Fibroblast of skin of back (primary cell): ENCODE data around the gene MRM2.
A peak's percentile ranks its signal among the peaks of the same experiment; 100 is the strongest.

Source experiments
- DNase-seq: peaks from one replicate; pipeline ENCODE4 v3.0.0-alpha.2; 2013

MRM2 gene

DNA sequence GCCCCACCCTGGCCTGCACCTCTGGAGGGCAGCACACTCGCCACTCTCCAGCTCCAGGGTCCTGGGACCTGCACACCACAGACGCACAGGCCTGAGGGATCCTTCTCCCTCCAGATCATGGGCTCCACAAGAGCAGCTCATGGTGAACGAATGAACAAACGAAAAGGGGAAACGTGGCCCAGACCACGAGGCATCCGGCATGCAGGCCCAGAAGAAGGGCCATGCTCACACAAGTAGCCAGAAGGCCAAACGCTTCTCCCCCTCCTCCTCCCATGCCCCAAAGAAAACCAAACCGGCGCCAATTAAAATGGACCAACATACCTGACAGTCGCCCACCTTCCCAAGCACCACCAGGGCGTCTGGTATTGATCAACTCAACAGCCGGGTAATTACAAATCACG, 39.6 kb downstream of the MRM2 start:
- DNase-seq: no peak

DNA sequence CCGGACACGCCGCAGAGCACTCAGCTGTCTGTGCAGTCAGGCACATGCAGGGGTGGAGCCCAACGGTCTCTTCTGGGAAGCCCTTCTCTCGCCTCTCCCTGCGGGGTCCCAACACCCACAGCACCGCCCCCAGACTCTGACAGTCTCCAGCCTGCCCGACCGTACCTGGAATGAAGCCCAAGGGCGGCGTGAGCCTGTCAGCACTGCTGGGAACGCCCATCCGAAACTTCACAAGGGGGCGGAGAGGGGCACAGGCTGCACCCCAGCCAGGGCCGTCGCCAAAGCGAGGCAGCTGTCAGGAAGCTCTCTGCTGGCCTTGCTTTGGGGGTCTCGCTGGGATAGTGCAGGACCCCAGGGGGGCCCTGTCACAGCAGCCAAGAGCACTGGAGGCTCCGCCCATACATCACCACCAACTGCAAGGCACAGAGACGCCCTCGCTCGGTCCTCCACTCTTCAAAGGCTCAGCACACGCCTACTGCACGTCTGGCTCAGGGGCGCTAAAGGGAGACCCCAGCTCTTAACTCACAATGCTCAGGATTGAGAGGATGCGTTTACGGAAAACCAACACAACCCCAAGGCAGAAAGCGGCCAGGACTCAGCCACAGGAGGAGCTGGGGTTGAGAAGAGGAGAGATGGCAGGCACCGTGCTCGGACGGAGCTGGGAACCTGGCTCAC, 40.2 kb downstream of the MRM2 start:
- no peak for DNase-seq

DNA sequence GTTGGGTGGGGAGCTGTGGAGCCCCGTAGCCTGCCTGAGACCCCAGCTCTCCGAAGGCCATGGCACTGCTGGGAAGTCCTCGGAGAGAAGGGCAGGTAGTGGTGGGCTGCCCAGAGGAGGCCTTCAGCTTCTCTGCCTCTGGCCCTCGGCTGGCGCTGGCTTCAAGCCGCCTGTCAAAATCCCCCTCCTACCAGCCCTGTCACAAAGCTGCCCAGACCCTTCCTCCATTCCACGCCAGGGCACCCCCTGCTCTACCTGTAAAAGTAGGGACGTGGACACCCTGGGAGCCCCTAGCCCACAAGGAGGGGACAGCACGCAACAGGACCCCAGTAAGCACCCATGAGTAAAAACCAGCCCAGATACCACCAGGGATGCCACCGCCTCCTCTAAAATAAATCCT, 40.9 kb downstream of the MRM2 start:
- DNase-seq: no peak

DNA sequence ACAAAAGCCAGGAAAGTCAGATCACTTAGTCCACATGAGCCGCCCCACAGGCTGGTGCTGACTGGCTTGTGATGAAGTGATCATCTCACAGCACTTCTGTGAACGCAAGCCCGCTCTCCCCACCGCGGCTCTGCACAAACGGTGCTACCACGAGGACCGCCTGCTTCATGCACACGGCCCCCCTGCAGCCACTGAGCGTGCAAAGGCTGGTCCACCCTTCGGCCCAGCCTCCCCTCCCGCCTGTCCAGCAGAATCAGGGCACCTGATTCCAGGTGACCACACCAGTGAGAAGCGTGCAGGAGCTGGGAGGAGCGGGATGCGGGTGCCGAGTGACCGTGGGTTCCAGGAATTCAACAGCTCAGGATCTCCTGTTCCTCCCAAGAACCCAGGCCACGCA, 41.4 kb downstream of the MRM2 start:
- DNase-seq: no peak

DNA sequence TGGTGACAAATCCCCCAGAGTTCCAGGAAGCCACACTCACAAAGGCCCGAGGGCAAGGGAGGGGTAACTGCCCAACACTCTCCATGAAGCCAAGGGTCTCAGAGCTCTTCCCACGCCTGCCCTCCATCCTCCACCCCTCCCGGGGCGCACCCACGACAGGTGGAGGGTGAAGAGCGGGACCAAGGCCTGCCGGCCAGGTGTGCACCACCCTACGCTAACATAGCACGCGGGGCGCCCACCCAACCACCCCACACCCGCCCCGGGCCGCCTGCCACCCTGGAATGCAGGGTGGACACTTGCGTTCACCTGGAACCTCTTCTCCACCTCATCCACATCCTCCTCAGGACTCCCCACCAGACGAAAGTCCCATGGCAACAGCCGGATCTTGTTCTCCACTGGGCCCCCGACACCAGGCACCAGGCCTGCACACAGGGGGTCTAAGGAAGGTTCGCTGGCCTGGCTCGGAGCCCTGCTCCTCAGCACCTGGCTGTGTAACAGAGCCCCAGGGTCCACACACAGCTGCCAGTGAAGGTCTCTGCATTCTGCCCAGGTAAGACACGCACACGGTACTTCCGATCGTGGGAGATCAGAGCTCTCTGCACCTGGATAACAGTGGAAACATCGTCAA, 41.9 kb downstream of the MRM2 start:
- no peak for DNase-seq

DNA sequence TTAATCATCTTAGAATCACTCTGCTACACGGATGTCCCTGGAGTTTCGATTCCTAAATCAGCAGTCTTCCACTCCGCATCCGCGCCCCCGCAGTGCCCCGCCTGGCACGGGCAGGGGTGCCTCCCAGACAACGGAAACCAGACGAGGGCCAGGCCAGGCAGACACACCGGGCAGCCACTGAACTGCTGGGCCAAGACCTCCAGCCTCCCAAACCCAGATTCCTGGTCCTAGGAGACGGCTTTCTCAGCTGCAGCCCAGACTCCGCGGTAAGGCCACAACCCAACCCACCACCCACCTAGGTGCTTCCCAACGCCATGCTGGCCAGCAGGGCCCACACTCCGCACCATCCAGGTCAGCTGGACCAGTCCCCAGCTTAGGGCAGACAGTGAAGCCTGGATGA, 42.5 kb downstream of the MRM2 start:
- no peak for DNase-seq

DNA sequence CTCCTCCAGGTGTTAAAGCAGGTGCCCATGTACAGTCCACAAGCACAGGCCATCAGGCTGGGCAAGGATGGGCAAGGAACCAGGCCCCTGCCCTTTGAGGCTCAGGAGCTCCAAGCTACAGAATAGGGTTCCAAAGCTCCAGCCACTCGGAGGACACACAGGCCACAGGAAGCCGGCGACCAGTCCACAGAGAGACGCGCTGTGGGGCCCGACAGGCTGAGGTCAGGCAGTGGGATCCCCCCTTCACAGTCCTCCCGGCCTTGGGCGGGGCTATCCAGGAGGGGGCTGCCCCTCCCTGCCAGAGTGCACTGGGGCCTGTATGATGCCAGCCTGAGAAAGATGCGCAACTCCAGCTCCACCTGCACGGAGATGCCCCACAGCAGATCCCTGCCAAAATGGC, 43.2 kb downstream of the MRM2 start:
- no peak for DNase-seq

DNA sequence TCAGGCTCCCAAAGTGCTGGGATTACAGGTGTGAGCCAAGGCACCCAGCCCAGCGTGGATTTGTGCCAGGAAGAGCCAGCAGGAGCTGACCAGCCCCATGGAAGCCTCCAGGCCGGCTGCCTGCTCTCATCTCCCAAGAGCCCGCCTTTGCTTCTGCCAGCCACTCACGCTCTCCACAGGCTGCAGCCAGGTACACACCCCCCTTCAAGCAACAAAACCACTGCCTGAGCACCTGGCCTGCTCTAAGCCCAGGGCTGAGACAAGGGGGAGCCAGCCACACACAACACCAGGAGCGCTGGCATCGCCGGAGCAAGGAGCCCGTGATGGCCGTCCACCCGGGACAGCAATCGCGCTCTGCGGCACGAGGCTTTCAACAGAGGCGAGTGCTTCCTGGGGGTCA, 43.8 kb downstream of the MRM2 start:
- no peak for DNase-seq

DNA sequence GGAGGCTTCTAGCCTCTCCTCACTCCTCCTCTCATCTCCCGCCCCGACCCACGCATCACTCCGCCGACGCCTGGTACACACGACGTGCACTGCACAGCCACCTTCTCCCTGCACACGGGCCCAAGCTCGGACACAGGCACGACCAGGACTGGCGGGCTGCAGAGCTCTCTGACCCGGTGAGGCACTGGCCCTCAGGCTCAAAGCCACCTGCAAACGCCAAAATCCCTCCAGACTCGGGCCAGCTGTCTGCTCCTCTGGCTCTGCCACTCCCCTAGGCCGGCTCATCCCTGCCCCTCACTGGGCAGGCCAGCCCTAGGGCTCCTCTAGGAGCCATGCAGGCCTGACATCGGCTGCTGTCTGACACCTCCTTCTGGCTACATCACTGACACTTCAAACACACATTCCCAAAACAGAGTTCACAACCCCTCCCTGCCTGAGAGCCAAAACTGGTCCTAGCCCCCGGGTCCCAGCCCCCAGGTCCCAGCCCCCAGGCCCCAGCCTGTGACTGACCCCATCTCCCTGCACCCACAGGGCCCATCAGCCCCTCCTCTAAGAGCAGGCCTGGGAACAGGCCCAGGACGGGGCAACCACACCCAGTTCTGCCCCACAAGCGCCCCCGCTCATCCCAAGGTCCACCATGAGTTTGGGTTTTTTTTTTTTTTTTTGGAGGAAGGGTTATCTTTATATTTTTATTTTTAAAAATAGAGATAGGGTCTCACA, 44.4 kb downstream of the MRM2 start:
- no peak for DNase-seq

DNA sequence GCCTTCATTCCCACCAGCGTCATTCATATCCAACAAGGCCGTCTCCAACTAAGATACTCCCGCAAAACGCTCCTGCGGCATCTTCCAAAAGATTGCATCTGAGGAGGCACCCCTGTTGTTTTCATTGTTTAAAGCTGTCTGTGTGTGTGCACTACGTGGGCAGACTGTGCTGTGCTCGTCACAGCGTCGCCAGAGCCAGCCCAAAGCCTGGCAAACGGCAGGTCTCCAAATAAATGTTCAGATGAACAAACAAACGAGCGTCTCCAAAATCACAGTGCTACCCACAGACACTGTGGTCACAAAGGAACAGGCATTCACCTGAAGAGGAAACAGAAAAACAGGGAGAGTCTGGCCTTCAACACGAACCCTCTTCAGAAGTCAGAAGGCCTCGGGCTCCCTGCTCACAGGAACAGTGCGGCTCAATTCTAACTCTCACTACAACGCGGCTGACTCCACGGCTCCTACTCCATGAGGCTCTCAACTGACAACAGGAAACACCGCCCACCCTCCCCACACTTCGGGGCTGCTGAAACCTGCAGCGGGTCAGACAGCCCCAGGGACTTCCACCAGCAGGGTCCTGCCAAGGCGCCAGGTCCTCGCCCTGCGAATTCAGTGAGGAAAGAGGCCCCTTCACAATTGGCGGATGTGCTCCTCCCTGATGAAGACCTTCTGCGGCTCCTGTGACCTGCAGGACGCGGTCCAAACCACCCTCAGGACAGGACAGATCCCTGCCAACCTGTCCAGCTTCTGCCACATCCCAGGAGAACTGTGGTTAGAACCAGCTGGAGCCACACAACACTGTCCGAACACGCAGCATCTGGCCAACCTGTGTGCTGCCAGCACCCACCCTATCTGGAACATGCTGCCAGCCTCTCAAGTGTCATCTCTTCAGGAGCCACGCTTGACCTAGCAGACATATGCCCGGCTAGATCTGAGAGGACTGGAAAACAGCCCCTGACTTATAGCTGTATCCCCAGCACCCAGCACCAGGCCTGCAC, 45.3 kb downstream of the MRM2 start:
- no peak for DNase-seq

DNA sequence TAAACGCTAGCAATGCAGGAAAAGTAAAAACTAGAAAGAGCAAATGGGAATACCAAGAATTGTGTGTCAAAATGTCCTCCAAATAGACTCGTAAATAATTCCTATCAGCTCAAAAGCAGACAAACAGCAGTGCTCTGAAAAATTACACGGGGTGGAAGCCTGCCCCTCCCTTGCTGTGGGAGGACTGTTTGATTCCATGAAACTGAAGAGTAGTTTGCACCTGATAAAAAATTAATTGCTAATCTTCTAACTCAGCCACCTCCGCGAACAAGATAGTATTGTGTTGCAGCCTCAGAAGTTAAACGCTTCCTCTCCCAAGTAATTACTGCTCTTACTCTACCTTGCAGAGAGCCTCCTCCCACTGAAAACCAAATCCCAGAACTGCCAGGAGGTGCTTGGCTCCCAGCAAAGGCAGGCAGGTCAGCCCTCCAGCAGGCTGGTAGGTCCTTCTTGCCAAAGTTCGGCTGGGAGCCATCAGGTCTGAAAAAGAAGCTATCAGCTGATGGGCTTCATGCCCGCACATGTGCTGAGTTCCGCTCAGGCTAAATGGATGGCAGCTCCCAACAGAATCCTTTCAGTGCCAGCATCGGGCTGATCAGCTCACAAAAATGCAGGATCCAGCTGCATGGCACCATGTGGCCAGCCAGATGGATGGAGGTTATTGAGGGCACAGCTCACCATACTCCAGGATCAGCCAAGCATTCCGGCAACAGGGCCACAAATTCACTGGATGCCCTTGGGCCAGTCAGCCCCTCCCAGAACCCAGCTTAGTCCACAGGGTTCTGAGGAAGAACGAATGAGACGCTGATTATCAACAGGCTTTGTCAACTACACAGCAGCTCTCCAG, 46.4 kb downstream of the MRM2 start:
- no peak for DNase-seq

DNA sequence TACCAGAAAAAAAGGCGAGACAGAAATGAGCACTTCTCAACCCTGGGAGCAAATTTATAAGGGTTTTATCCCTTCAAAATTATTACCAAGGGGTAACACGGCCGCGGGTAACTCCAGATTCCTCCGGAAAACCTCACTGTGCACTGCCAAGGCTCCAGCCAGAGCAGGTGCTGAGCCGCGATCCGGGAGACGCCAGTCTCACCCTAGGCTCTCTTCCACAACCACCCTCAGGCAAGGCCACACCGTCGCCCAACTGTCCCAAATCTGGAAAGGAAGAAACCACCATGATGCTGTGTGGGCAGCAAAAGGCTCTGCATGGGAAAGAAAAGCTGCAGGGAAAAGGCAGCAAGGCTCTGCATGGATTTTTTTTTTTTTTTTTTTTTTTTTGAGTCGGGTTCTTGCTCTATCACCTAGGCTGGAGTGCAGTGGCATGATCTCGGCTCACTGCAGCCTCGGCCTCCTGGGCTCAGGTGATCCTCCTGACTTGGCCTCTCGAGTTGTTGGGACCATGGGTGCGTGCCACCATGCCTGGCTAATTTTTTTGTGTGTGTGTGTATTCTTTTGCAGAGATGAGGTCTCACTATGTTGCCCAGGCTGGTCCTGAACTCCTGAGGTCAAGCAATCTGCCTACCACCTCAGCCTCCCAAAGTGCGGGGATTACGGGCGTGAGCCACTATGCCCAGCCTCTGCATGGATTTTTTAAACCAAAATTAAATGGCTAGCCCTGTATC, 48.3 kb downstream of the MRM2 start:
- no peak for DNase-seq

DNA sequence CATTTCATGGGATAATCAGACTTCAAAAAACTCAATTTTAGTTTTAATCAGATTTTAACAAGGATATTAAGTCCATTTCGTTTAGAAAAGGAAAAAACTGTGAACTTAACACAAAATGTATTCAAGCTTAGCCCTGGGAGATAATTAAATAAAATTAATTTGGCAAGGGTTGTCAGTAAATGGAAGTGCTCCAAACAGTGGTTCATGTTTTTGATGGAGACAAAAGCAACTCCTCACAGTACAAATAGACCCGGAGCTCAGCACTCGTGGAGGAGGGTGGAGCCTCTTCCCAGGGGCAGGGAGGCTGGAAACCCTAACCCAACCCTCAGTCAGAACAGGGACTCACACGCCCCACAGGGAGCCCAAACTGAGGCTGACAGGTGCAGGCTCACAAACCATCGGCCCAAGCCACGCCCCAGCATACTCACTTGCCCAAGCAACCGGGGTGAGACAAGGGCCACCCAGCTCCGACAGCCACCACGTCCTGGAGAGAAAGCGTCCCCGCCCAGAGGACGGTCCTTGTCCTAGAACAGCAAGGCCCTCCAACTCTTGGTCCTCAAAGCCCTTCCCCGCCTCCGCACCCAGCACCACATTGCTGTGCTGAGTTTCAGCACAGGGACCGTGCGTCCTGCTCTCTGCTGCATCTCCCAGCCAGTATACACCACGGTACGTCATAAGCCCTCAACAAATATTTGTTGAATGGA, 49.0 kb downstream of the MRM2 start:
- DNase-seq: no peak

DNA sequence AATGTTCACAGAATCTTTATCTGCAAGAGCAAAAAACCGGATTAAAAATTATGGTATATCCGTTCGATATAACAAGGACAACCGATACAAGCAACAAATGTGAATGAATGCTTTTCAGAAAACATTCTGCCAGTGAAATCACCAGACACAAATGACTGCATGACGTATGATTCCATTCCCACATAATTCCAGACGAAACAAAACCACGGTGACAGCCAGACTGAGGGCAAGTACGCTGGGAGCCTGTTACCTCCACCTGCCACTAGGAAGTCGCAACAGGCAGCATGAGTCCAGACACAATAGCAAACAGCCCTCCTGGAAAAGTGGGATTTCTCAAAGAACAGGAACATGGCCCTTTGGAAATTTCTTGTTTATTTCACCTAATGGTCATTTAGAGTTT, 51.0 kb downstream of the MRM2 start:
- peak; percentile 25 for DNase-seq

DNA sequence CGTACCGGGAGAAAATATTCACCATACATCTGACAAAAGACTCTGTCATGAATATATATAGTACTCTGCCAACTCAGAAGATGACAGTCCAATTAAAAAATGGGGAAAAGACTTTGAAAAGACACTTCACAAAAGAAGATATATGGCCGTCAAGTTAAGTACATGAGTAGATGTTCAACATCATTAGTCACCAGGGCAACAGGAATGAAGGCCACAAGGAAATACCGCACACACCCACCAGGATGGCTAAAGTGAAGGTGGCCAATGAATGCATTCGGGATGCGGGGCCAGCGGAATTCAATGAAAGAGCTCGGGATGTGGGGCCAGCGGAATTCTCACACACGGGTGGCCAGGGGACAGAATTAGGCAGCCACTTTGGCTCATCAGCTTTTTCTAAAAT, 51.5 kb downstream of the MRM2 start:
- peak; percentile 89 for DNase-seq

DNA sequence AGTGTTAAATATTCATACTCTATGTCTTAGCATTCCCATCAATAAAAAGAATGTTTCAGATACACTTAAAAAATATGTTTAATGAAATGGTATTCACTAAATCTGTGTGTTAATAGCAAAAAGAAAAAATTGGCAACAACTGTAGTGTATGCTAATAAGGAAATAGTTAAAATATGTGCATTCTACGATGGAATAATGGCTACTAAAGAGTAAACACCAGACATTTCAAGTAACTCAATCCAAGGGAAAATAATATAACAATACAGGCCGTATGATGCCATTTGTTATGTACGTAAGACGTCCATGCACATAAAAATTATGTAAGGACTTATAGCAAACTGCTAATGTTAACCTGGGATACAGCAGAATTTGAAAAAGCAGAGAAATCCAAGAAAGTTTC, 55.8 kb downstream of the MRM2 start:
- DNase-seq: no peak

DNA sequence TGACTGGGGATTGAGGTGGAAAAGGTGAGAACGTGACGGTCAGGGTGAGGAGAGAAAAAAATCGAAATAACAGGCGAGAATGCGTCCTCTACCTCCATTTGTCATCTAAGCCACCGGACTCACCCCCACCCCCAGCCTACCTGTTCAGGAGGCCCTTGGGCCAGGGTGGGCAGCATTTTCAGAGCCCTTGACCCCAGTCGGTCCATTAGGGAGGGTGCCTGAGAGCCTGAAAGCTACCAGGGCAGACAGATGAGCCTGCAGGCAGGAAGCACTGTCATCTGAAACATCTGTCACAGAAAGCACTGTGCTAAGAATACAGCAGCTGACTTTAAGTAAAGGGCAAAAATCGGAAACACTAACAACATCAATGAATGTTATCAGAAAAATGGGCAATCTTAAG, 56.3 kb downstream of the MRM2 start:
- no peak for DNase-seq
